Muscle of leg (tissue), 11 donors: ENCODE measurements around the gene SUFU. TPM values are rescaled to one million over a fixed set of nuclear protein-coding genes. Genes with fewer than 3 reads are reported as not detected.
A peak's percentile ranks its signal among the peaks of the same experiment; 100 is the strongest.

Source experiments
- DNase-seq: peaks from one replicate; pipeline ENCODE4 v3.0.0; 2013
- H3K27ac ChIP-seq: one replicate; pipeline ENCODE4 v1.5.1; 2013; ENCODE audit warnings: mild to moderate bottlenecking, low read length, control low read depth
- H3K27me3 ChIP-seq: one replicate; pipeline ENCODE4 v1.6.1; 2013; ENCODE audit warnings: low read length; ENCODE audit not compliant: control insufficient read depth, insufficient read depth
- H3K36me3 ChIP-seq: one replicate; pipeline ENCODE4 v1.6.1; 2013; ENCODE audit warnings: low read length; ENCODE audit not compliant: control insufficient read depth, insufficient read depth
- H3K4me1 ChIP-seq: one replicate; pipeline ENCODE4 v1.6.1; 2013; ENCODE audit warnings: low read length; ENCODE audit not compliant: control insufficient read depth, insufficient read depth
- H3K4me3 ChIP-seq: one replicate; pipeline ENCODE4 v1.5.1; 2013; ENCODE audit warnings: low read length, control low read depth
- H3K9me3 ChIP-seq: replicated peaks from 2 replicates; pipeline ENCODE4 v1.6.1; 2013; ENCODE audit warnings: low read depth, low read length; ENCODE audit not compliant: control insufficient read depth
- WGBS: methylation state at CpG from one replicate; pipeline ENCODE4 v1.1.5; 2013; ENCODE audit warnings: missing lambda C conversion rate; ENCODE audit not compliant: insufficient coverage; 5-methylcytosine and 5-hydroxymethylcytosine counted together
- polyA plus RNA-seq, 8 donors: library from polyadenylated mRNA; unstranded; fragments of 120-200 nt; gene quantifications; one replicate each; pipeline versions ENCODE4 v1.2.1 to v1.2.3, GENCODE V29; 2013; ENCODE audit warnings: inconsistent platforms in 1 of 8, low replicate concordance in 1 of 8; ENCODE audit not compliant: insufficient read length in 8 of 8, insufficient read depth in 1 of 8
- total RNA-seq: library from RNA; stranded (reverse); fragments of 120-200 nt; gene quantifications from one replicate; pipeline ENCODE4 v1.2.4, GENCODE V29; 2013

Gene SUFU
- total and polyA plus RNA-seq, 9 donors: 5.1 to 21.5 (median 17.2) TPM

DNA sequence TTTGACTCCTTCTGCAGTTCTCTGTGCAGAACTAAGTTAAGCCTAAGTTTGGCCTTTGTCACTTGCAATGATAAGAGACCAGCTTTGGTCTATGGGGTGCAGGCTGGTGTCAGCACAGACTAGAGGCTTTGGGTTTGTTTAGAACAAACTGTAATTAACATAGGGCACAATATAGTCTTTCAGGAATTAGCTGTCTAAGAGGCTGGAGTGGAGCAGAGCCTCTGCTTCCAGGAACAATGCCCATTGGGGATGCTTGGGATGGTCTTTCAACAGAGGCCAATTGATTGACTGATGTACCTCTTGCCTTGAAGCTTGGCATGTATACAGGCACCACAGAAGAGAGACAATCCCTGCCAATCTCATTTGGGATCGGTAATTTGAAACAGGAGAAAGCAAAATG lies 4.7 kb downstream of the SUFU start:
- no peaks in the 10 kb centered on the region for H3K9me3 ChIP-seq
- DNase-seq: no peak
- H3K36me3 ChIP-seq: peaks cover 33% of the 10 kb centered on the region
- WGBS: no CpG with 5 or more reads among the region's 1 CpG
- H3K27me3 ChIP-seq: no peaks in the 10 kb centered on the region
- H3K4me3 ChIP-seq: no peak overlapping the region
- peaks cover 24% of the 10 kb centered on the region for H3K4me1 ChIP-seq
- H3K27ac ChIP-seq: no peak overlapping the region

- H3K4me3 ChIP-seq: no peak overlapping the region
- no peaks in the 10 kb centered on the region for H3K27me3 ChIP-seq
- H3K36me3 ChIP-seq: peaks cover 36% of the 10 kb centered on the region
- no peak for DNase-seq
- no CpG with 5 or more reads among the region's 2 CpGs for WGBS
- H3K9me3 ChIP-seq: no peaks in the 10 kb centered on the region
- peaks cover 24% of the 10 kb centered on the region for H3K4me1 ChIP-seq
- H3K27ac ChIP-seq: no peak overlapping the region
These were observed 5.6 kb downstream of the SUFU start for GRCh38 chr10:102509387-102509786.

- 52% methylated on average over 6 of the region's 6 CpGs for WGBS
- Histone ChIP-seq H3K36me3 (peaks cover 36% of the 10 kb centered on the region), H3K4me1 (peaks cover 14% of the 10 kb centered on the region), H3K27me3 (no peaks in the 10 kb centered on the region), H3K27ac (peak overlapping the region; percentile 37), H3K4me3 (no peak overlapping the region), H3K9me3 (no peaks in the 10 kb centered on the region)
- DNase-seq: peak; percentile 92
These were observed 8.0 kb downstream of the SUFU start for GRCh38 chr10:102511583-102512274.

DNA sequence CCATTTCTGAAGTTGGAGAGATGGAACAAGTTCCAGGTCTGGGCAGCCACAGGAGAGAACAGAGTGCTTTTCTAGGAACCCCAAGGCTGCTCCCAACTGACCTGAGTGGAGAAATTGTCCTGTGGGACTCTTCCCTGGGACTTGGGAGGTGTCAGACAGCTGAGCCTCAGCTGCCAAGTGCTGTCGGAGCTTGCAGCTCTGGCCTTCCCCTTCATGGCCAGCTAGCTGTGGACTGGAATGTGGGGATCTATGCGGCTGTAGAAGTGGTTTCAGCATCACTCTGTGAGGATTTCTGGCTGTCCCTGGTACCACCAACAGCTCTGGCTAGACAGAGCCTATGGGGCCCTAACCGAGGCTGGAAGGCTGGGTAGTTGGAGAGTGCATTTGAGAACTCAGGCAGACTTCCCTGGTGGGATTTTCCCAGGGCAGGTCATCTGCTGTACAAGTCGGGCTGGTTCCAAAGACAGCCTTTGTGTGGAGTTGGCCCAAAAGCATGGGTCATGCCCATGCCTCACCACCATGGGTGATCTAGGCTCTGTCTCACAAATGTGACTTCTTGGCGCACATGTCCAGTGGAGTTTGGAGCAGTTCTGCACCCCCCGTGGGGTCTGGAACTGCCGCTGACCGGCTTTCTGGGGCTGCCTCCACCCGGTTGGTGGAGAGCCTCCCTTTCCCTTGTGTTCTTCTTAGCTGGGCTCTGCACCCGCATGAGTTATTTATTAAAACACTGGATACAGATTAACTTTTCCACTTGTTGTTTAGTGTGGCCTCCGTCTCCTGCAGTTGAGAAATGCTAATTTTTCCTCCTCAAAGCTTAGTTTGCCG lies 10.9 kb downstream of the SUFU start:
- Histone ChIP-seq H3K27me3 (no peaks in the 10 kb centered on the region), H3K36me3 (peaks cover 26% of the 10 kb centered on the region), H3K9me3 (no peaks in the 10 kb centered on the region), H3K4me3 (no peak overlapping the region), H3K4me1 (peaks cover 15% of the 10 kb centered on the region), H3K27ac (no peak overlapping the region)
- WGBS: 80% methylated on average over 10 of the region's 12 CpGs
- peak; percentile 53 for DNase-seq

GRCh38 chr10:102515724-102516123 lies 12.0 kb downstream of the SUFU start:
- no peaks in the 10 kb centered on the region for H3K9me3 ChIP-seq
- H3K27ac ChIP-seq: no peak overlapping the region
- H3K36me3 ChIP-seq: peaks cover 24% of the 10 kb centered on the region
- H3K4me1 ChIP-seq: peaks cover 15% of the 10 kb centered on the region
- no peaks in the 10 kb centered on the region for H3K27me3 ChIP-seq
- DNase-seq: no peak
- WGBS: 89% methylated on average over 3 of the region's 3 CpGs
- no peak overlapping the region for H3K4me3 ChIP-seq

GRCh38 chr10:102517553-102517952 lies 13.8 kb downstream of the SUFU start:
- Histone ChIP-seq H3K9me3 (no peaks in the 10 kb centered on the region), H3K36me3 (peaks cover 18% of the 10 kb centered on the region), H3K4me3 (no peak overlapping the region), H3K4me1 (peaks cover 10% of the 10 kb centered on the region), H3K27ac (no peak overlapping the region), H3K27me3 (no peaks in the 10 kb centered on the region)
- DNase-seq: no peak
- 43% methylated on average over 1 of the region's 3 CpGs for WGBS

GRCh38 chr10:102519246-102519825 lies 15.6 kb downstream of the SUFU start:
- Histone ChIP-seq H3K4me3 (no peak overlapping the region), H3K4me1 (peaks cover 13% of the 10 kb centered on the region), H3K9me3 (no peaks in the 10 kb centered on the region), H3K27me3 (no peaks in the 10 kb centered on the region), H3K36me3 (peaks cover 16% of the 10 kb centered on the region), H3K27ac (no peak overlapping the region)
- DNase-seq: no peak
- WGBS: 96% methylated on average over 7 of the region's 12 CpGs

GRCh38 chr10:102522874-102523249 lies 19.1 kb downstream of the SUFU start:
- no peak overlapping the region for H3K27ac ChIP-seq
- no peak overlapping the region for H3K4me3 ChIP-seq
- H3K4me1 ChIP-seq: peaks cover 4% of the 10 kb centered on the region
- no peak for DNase-seq
- WGBS: 86% methylated on average over 1 of the region's 1 CpG
- no peaks in the 10 kb centered on the region for H3K27me3 ChIP-seq
- no peaks in the 10 kb centered on the region for H3K9me3 ChIP-seq
- H3K36me3 ChIP-seq: peaks cover 11% of the 10 kb centered on the region

- Histone ChIP-seq H3K27ac (no peak overlapping the region), H3K36me3 (peaks cover 9% of the 10 kb centered on the region), H3K4me3 (no peak overlapping the region), H3K27me3 (no peaks in the 10 kb centered on the region), H3K4me1 (peaks cover 4% of the 10 kb centered on the region), H3K9me3 (no peaks in the 10 kb centered on the region)
- no peak for DNase-seq
- 69% methylated on average over 3 of the region's 7 CpGs for WGBS
These were observed 19.7 kb downstream of the SUFU start for GRCh38 chr10:102523250-102524029.

DNA sequence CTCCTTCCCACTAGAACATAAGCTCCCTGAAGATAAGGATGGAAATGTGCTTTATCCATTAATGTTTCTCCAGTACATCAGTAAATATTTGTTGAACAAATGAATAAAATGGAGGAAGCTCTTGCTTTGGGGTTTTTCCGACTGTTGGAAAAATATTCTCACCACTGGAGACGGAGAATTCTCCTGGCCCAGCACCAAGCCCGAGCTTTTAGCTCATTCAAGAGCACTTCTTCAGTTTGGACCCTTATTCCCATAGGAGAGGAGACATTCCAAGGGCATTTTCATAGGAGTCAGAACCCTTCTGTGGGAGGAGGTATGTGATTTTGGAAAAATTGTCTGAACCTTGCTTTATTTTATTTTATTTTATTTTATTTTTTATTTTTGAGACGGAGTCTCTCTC lies 21.0 kb downstream of the SUFU start:
- Histone ChIP-seq H3K4me3 (no peak overlapping the region), H3K36me3 (peaks cover 9% of the 10 kb centered on the region)

More for the DNA sequence above, 21.0 kb downstream of the SUFU start:
- no CpG with 5 or more reads among the region's 4 CpGs for WGBS
- H3K9me3 ChIP-seq: no peaks in the 10 kb centered on the region
- peaks cover 4% of the 10 kb centered on the region for H3K4me1 ChIP-seq
- H3K27ac ChIP-seq: no peak overlapping the region
- peak; percentile 35 for DNase-seq
- no peaks in the 10 kb centered on the region for H3K27me3 ChIP-seq
